Activated naive CD8-positive, alpha-beta T cell treated with anti-CD3 and anti-CD28 coated beads for 36 hours (primary cell): ENCODE data around the gene ERC2. TPM values are rescaled to one million over a fixed set of nuclear protein-coding genes. Genes with fewer than 3 reads are reported as not detected.
"Not testable (repeated sequence)": the region's sequence is repeated elsewhere in the genome, so short reads cannot be mapped to it uniquely, and the experiment has no call there.

Source experiments
- DNase-seq: peaks from one replicate; pipeline ENCODE4 v3.0.0; 2021
- H3K27ac Mint-ChIP-seq: one replicate; pipeline ENCODE4 v1.8.0; 2022; ENCODE audit warnings: mild to moderate bottlenecking, moderate library complexity, mixed read lengths
- H3K27me3 Mint-ChIP-seq: one replicate; pipeline ENCODE4 v1.8.0; 2022; ENCODE audit warnings: mild to moderate bottlenecking, mixed read lengths
- H3K36me3 Mint-ChIP-seq: one replicate; pipeline ENCODE4 v1.8.0; 2021; ENCODE audit warnings: mild to moderate bottlenecking, mixed read lengths
- H3K4me1 Mint-ChIP-seq: one replicate; pipeline ENCODE4 v1.8.0; 2021; ENCODE audit warnings: mixed read lengths
- H3K4me3 Mint-ChIP-seq: one replicate; pipeline ENCODE4 v1.8.0; 2022; ENCODE audit warnings: mild to moderate bottlenecking, moderate library complexity, mixed read lengths
- H3K9me3 Mint-ChIP-seq: one replicate; pipeline ENCODE4 v1.8.0; 2022; ENCODE audit warnings: mixed read lengths
- total RNA-seq, 2 experiments: library from RNA; stranded (reverse); gene quantifications; one replicate each; pipeline ENCODE4 v1.2.3, GENCODE V29; 2021

Gene ERC2
- total RNA-seq, 2 experiments from 2014 or later = not detected

- Mint-ChIP-seq H3K4me1 (no peaks in the 10 kb centered on the region), H3K36me3 (no peaks in the 10 kb centered on the region), H3K27me3 (peaks cover 9% of the 10 kb centered on the region), H3K27ac (no peak overlapping the region), H3K9me3 (peaks cover 4% of the 10 kb centered on the region), H3K4me3 (no peak overlapping the region)
- no peak for DNase-seq
Observed at GRCh38 chr3:56069766-56070165, 398.5 kb downstream of the ERC2 start.

GRCh38 chr3:56066405-56066804 lies 401.9 kb downstream of the ERC2 start:
- not testable (repeated sequence) for H3K9me3 Mint-ChIP-seq, H3K4me3 Mint-ChIP-seq, H3K27ac Mint-ChIP-seq, H3K36me3 Mint-ChIP-seq, DNase-seq, H3K4me1 Mint-ChIP-seq, H3K27me3 Mint-ChIP-seq

- H3K27ac Mint-ChIP-seq = no peak overlapping the region
- H3K27me3 Mint-ChIP-seq = no peaks in the 10 kb centered on the region
- H3K36me3 Mint-ChIP-seq = no peaks in the 10 kb centered on the region
- H3K9me3 Mint-ChIP-seq = peaks cover 4% of the 10 kb centered on the region
- no peak overlapping the region for H3K4me3 Mint-ChIP-seq
- no peak for DNase-seq
- no peaks in the 10 kb centered on the region for H3K4me1 Mint-ChIP-seq
Observed at GRCh38 chr3:56064684-56065083, 403.6 kb downstream of the ERC2 start.

- Mint-ChIP-seq H3K27ac (no peak overlapping the region), H3K4me3 (no peak overlapping the region), H3K4me1 (no peaks in the 10 kb centered on the region), H3K27me3 (no peaks in the 10 kb centered on the region), H3K36me3 (no peaks in the 10 kb centered on the region), H3K9me3 (peaks cover 3% of the 10 kb centered on the region)
- DNase-seq = no peak
Observed at GRCh38 chr3:56061279-56061626, 407.0 kb downstream of the ERC2 start.

GRCh38 chr3:56060521-56061278 lies 407.6 kb downstream of the ERC2 start:
- H3K27ac Mint-ChIP-seq = no peak overlapping the region
- no peak for DNase-seq
- H3K4me3 Mint-ChIP-seq = no peak overlapping the region
- no peaks in the 10 kb centered on the region for H3K4me1 Mint-ChIP-seq
- H3K36me3 Mint-ChIP-seq = no peaks in the 10 kb centered on the region
- peaks cover 2% of the 10 kb centered on the region for H3K9me3 Mint-ChIP-seq
- no peaks in the 10 kb centered on the region for H3K27me3 Mint-ChIP-seq

- H3K9me3 Mint-ChIP-seq = no peaks in the 10 kb centered on the region
- H3K4me1 Mint-ChIP-seq = no peaks in the 10 kb centered on the region
- no peaks in the 10 kb centered on the region for H3K27me3 Mint-ChIP-seq
- no peaks in the 10 kb centered on the region for H3K36me3 Mint-ChIP-seq
- no peak overlapping the region for H3K27ac Mint-ChIP-seq
- H3K4me3 Mint-ChIP-seq = no peak overlapping the region
- DNase-seq = no peak
Observed at GRCh38 chr3:56059731-56060130, 408.5 kb downstream of the ERC2 start.

- H3K9me3 Mint-ChIP-seq = no peaks in the 10 kb centered on the region
- no peaks in the 10 kb centered on the region for H3K27me3 Mint-ChIP-seq
- no peak for DNase-seq
- no peak overlapping the region for H3K27ac Mint-ChIP-seq
- no peaks in the 10 kb centered on the region for H3K36me3 Mint-ChIP-seq
- H3K4me1 Mint-ChIP-seq = no peaks in the 10 kb centered on the region
- no peak overlapping the region for H3K4me3 Mint-ChIP-seq
Observed at GRCh38 chr3:56055951-56056350, 412.3 kb downstream of the ERC2 start.

- H3K4me3 Mint-ChIP-seq = no peak overlapping the region
- peaks cover 1% of the 10 kb centered on the region for H3K27me3 Mint-ChIP-seq
- no peaks in the 10 kb centered on the region for H3K9me3 Mint-ChIP-seq
- no peaks in the 10 kb centered on the region for H3K36me3 Mint-ChIP-seq
- no peaks in the 10 kb centered on the region for H3K4me1 Mint-ChIP-seq
- DNase-seq = no peak
- H3K27ac Mint-ChIP-seq = no peak overlapping the region
Observed at GRCh38 chr3:56055546-56055945, 412.7 kb downstream of the ERC2 start.

- Mint-ChIP-seq H3K4me3 (no peak overlapping the region), H3K9me3 (no peaks in the 10 kb centered on the region), H3K36me3 (no peaks in the 10 kb centered on the region), H3K27me3 (peaks cover 4% of the 10 kb centered on the region), H3K27ac (no peak overlapping the region), H3K4me1 (no peaks in the 10 kb centered on the region)
- no peak for DNase-seq
Observed at GRCh38 chr3:56054844-56055243, 413.4 kb downstream of the ERC2 start.

GRCh38 chr3:56053727-56054126 lies 414.5 kb downstream of the ERC2 start:
- H3K4me3 Mint-ChIP-seq = no peak overlapping the region

GRCh38 chr3:56052188-56052587 lies 416.1 kb downstream of the ERC2 start:
- Mint-ChIP-seq H3K4me3 (no peak overlapping the region), H3K9me3 (no peaks in the 10 kb centered on the region), H3K27ac (no peak overlapping the region), H3K4me1 (no peaks in the 10 kb centered on the region), H3K27me3 (peaks cover 4% of the 10 kb centered on the region), H3K36me3 (no peaks in the 10 kb centered on the region)
- DNase-seq = no peak

More at GRCh38 chr3:56053727-56054126, 414.5 kb downstream of the ERC2 start:
- no peak overlapping the region for H3K27ac Mint-ChIP-seq
- no peaks in the 10 kb centered on the region for H3K9me3 Mint-ChIP-seq
- no peaks in the 10 kb centered on the region for H3K4me1 Mint-ChIP-seq
- no peak for DNase-seq
- H3K27me3 Mint-ChIP-seq = peaks cover 4% of the 10 kb centered on the region
- H3K36me3 Mint-ChIP-seq = no peaks in the 10 kb centered on the region

- Mint-ChIP-seq H3K9me3 (no peaks in the 10 kb centered on the region), H3K27ac (no peak overlapping the region), H3K27me3 (peaks cover 4% of the 10 kb centered on the region), H3K4me3 (no peak overlapping the region), H3K4me1 (no peaks in the 10 kb centered on the region), H3K36me3 (no peaks in the 10 kb centered on the region)
- no peak for DNase-seq
Observed at GRCh38 chr3:56051052-56051451, 417.2 kb downstream of the ERC2 start.

- Mint-ChIP-seq H3K4me1 (no peaks in the 10 kb centered on the region), H3K4me3 (no peak overlapping the region), H3K9me3 (no peaks in the 10 kb centered on the region), H3K27me3 (peaks cover 4% of the 10 kb centered on the region), H3K36me3 (no peaks in the 10 kb centered on the region), H3K27ac (no peak overlapping the region)
- DNase-seq = no peak
Observed at GRCh38 chr3:56048946-56049345, 419.3 kb downstream of the ERC2 start.

- Mint-ChIP-seq H3K36me3 (no peaks in the 10 kb centered on the region), H3K9me3 (no peaks in the 10 kb centered on the region), H3K4me3 (no peak overlapping the region), H3K4me1 (no peaks in the 10 kb centered on the region), H3K27ac (no peak overlapping the region), H3K27me3 (peaks cover 4% of the 10 kb centered on the region)
- no peak for DNase-seq
Observed at GRCh38 chr3:56048331-56048730, 419.9 kb downstream of the ERC2 start.

- no peaks in the 10 kb centered on the region for H3K4me1 Mint-ChIP-seq
Observed at GRCh38 chr3:56042326-56042951, 425.8 kb downstream of the ERC2 start.

GRCh38 chr3:56025326-56025725 lies 442.9 kb downstream of the ERC2 start:
- Mint-ChIP-seq H3K36me3 (no peaks in the 10 kb centered on the region), H3K27ac (no peak overlapping the region), H3K9me3 (peaks cover 2% of the 10 kb centered on the region), H3K4me3 (no peak overlapping the region), H3K27me3 (peaks cover 4% of the 10 kb centered on the region), H3K4me1 (no peaks in the 10 kb centered on the region)
- DNase-seq = no peak

More at GRCh38 chr3:56042326-56042951, 425.8 kb downstream of the ERC2 start:
- Mint-ChIP-seq H3K27ac (no peak overlapping the region), H3K9me3 (peaks cover 18% of the 10 kb centered on the region), H3K36me3 (no peaks in the 10 kb centered on the region), H3K27me3 (peaks cover 3% of the 10 kb centered on the region), H3K4me3 (no peak overlapping the region)
- DNase-seq = no peak
